ENCODE measurements around the gene SPATA18. TPM values are rescaled to one million over a fixed set of nuclear protein-coding genes. Genes with fewer than 3 reads are reported as not detected.

Gene SPATA18
- total RNA-seq (2021; fragmentation: NEBNext Ultra II Directional; extraction: Animal tissue kit (Norgen Biotek cat#: 25700)) (2.0 and 2.4 TPM in 2 replicates), polyA plus RNA-seq (2011; rRNA removed) (1.4 and 1.5 TPM in 2 replicates), polyA minus RNA-seq (2011; rRNA and poly(A)+ RNA removed) (5.5 and 6.9 TPM in 2 replicates)
- 1.8 TPM for polyA plus RNA-seq (2011; cell fraction: cytosol; rRNA removed)
- polyA plus RNA-seq (2011; cell fraction: nucleus; rRNA removed), result 2.1 TPM
- 1.6 to 2.6 TPM (median 1.7 TPM) in 4 replicates for polyA plus RNA-seq (2012, experiment 1 of 2)
- 0.22 TPM for polyA plus RNA-seq (2012, experiment 2 of 2)
- polyA plus RNA-seq (2013, experiment 1 of 2), result 1.1 TPM
- 1.3 TPM for polyA plus RNA-seq (2013, experiment 2 of 2)
- 3.4 TPM for polyA minus RNA-seq (2011; cell fraction: cytosol; rRNA and poly(A)+ RNA removed)
- 2.8 TPM for polyA minus RNA-seq (2011; cell fraction: nucleus; rRNA and poly(A)+ RNA removed)
- long read RNA-seq, experiment 1, result 0 reads
- long read RNA-seq, experiment 2, result 0 reads

GRCh38 chr4:52051213-52051614 lies at the start of gene SPATA18:
Gene SPATA18, plus strand, starts transcription at chr4:52051304. Its CDS starts 401 bp downstream, at chr4:52051705.
- peak within 1 kb of the TSS; percentile 93 for H3K56ac ChIP-seq (replicated peaks; ENCODE audit: insufficient read length, low read depth, low read length)
- H2BK20ac ChIP-seq (ENCODE audit: low read length), result no peak within 1 kb of the TSS
- CTCF ChIA-PET (ENCODE audit: partially characterized antibody), result interaction anchor here (1.5 kb wide), 1 partner anchor 15 kb away, joined by 3 read pairs; no protein-coding TSS in a partner anchor
- POLR2A ChIA-PET (ENCODE audit: partially characterized antibody), result interaction anchor here (0.9 to 1.8 kb wide), 4 partner anchors 11 to 154 kb away, joined by 3 to 6 read pairs (median 6); partner anchors contain the start of gene SGCB
- peak within 1 kb of the TSS; percentile 56 to 73 (median 66) for H3K9ac ChIP-seq (replicated peaks in 1 of 4; ENCODE audit: extremely low read depth in 1 of 4, low read depth in 3 of 4, low read length in 3 of 4)
- H3K9me3 ChIP-seq (ENCODE audit: insufficient read depth in 2 of 2, low read depth in 1 of 2, low read length in 1 of 2), result peaks cover 0 to 3% of the 10 kb centered on the region in 2 experiments; a peak in 1 of 4 replicates
- H4K5ac ChIP-seq (ENCODE audit: insufficient read length, low read depth, low read length), result peak within 1 kb of the TSS; percentile 45
- 2% methylated on average over 42 of the region's 44 CpGs; no CpG with 5 or more reads in 1 of the 2 experiments for WGBS, 2 experiments (ENCODE audit: extremely low coverage in 1 of 2, insufficient coverage in 1 of 2, insufficient read length in 1 of 2, insufficient replicate concordance in 2 of 2, low coverage in 1 of 2, low lambda C conversion rate in 2 of 2, missing lambda C conversion rate in 1 of 2)
- peak within 1 kb of the TSS; percentile 80 for H2BK12ac ChIP-seq (ENCODE audit: low read depth, low read length)
- H2AFZ ChIP-seq (ENCODE audit: low read length), result peak within 1 kb of the TSS; percentile 85
- FAIRE-seq, result no peak
- peaks cover 1 to 13% (median 10%) of the 10 kb centered on the region in 4 experiments; a peak in 6 of 7 replicates for H3K27me3 ChIP-seq (replicated peaks in 1 of 4; ENCODE audit: control insufficient read depth in 3 of 4, extremely low read depth in 1 of 4, insufficient read depth in 3 of 4, low read length in 3 of 4)
- H4K8ac ChIP-seq (ENCODE audit: extremely low read depth, insufficient read depth, low read length), result peak within 1 kb of the TSS; percentile 31; the same call in 1 of the 2 replicates
- no peak within 1 kb of the TSS for H3K4ac ChIP-seq (replicated peaks; ENCODE audit: insufficient read length, low read depth, low read length)
- peak within 1 kb of the TSS; percentile 85; the same call in 1 of the 2 replicates for H2BK5ac ChIP-seq (ENCODE audit: low read depth, low read length)
- H3K79me1 ChIP-seq (ENCODE audit: low read depth, low read length), result no peaks in the 10 kb centered on the region
- peak within 1 kb of the TSS; percentile 69 to 75 for H3K4me2 ChIP-seq (ENCODE audit: insufficient read depth in 1 of 2, low read depth in 2 of 2, low read length in 2 of 2)
- no peak within 1 kb of the TSS for H3K23ac ChIP-seq (ENCODE audit: insufficient read length)
- no peak within 1 kb of the TSS for H2BK15ac ChIP-seq (ENCODE audit: low read length)
- H3K79me2 ChIP-seq (ENCODE audit: control insufficient read depth in 1 of 2, insufficient read depth in 2 of 2, low read length in 2 of 2), result no peaks in the 10 kb centered on the region
- H3K4me1 ChIP-seq (replicated peaks in 1 of 4; ENCODE audit: control insufficient read depth in 3 of 4, insufficient read depth in 4 of 4, low read length in 3 of 4), result peaks cover 0 to 2% (median 0%) of the 10 kb centered on the region in 4 experiments; a peak in 3 of 7 replicates
- peak within 1 kb of the TSS; percentile 24 for H3K14ac ChIP-seq (ENCODE audit: insufficient read length)
- H2AK5ac ChIP-seq (ENCODE audit: low read depth, low read length), result no peak within 1 kb of the TSS
- peak within 1 kb of the TSS; percentile 69 for H2BK120ac ChIP-seq (replicated peaks; ENCODE audit: low read depth, low read length)
- peak within 1 kb of the TSS; percentile 80 for H4K91ac ChIP-seq (replicated peaks; ENCODE audit: insufficient read length, low read length)
- H3K36me3 ChIP-seq (ENCODE audit: control insufficient read depth in 2 of 4, insufficient read depth in 4 of 4, low read length in 3 of 4), result no peaks in the 10 kb centered on the region
- DNase-seq (ENCODE audit: low read depth in 1 of 2, low spot score in 2 of 2), result peak in 1 of 2 experiments; percentile 47
- no peak within 1 kb of the TSS for H3K27ac ChIP-seq (ENCODE audit: low read depth, low read length)
- H3K23me2 ChIP-seq (ENCODE audit: low read depth, low read length), result peaks cover 8% of the 10 kb centered on the region
- no peaks in the 10 kb centered on the region for H4K20me1 ChIP-seq (replicated peaks in 1 of 2; ENCODE audit: control insufficient read depth in 1 of 2, insufficient read depth in 2 of 2, low read length in 2 of 2)
- H3K18ac ChIP-seq (ENCODE audit: extremely low read depth, low read length), result peak within 1 kb of the TSS; percentile 63
- peak within 1 kb of the TSS; percentile 56 to 85 (median 70) for H3K4me3 ChIP-seq (ENCODE audit: extremely low read depth in 1 of 4, insufficient read depth in 2 of 4, low read depth in 3 of 4, low read length in 4 of 4)
- TF ChIP-seq POLR2AphosphoS5 (IDR thresholded peaks at IDR 0.05; ENCODE audit: low read depth, low read length), result no peak
- TF ChIP-seq SIX5 (IDR thresholded peaks at IDR 0.05; ENCODE audit: low read depth, low read length), result no peak
- no peak for TF ChIP-seq SIRT6 (IDR thresholded peaks at IDR 0.05; ENCODE audit: low read length)
- no peak for TF ChIP-seq ATF3 (IDR thresholded peaks at IDR 0.05; ENCODE audit: insufficient read depth, low read depth, low read length)
- TF ChIP-seq RAD21 (IDR thresholded peaks at IDR 0.05 in 1 of 2, conservative IDR thresholded peaks at IDR 0.05 in 1 of 2; ENCODE audit: low read depth in 2 of 2, low read length in 2 of 2), result no peak
- no peak for TF ChIP-seq BCL11A (IDR thresholded peaks at IDR 0.05; ENCODE audit: low read depth in 2 of 2, low read length in 2 of 2)
- peak; percentile 25; the same call in 1 of the 2 replicates for TF ChIP-seq BACH1 (IDR thresholded peaks at IDR 0.05; ENCODE audit: low read length)
- no peak for TF ChIP-seq RBBP5 (IDR thresholded peaks at IDR 0.05; ENCODE audit: borderline replicate concordance, low read depth, low read length)
- TF ChIP-seq CBX5 (IDR thresholded peaks at IDR 0.05; ENCODE audit: low read depth, low read length), result no peak
- TF ChIP-seq RXRA (IDR thresholded peaks at IDR 0.05; ENCODE audit: insufficient read depth, low read depth, low read length), result no peak
- no peak for TF ChIP-seq CREB1 (IDR thresholded peaks at IDR 0.05)

Measured in H1 (cell line).